HG03159 (cell line): ENCODE results near the gene PLOD3.
"Not testable (repeated sequence)": the region's sequence is repeated elsewhere in the genome, so short reads cannot be mapped to it uniquely, and the experiment has no call there.

Source experiments
- ATAC-seq: cut with Tn5 transposase; IDR thresholded peaks from one replicate; pipeline ENCODE4 v1.9.1; 2021; ENCODE audit warnings: mild to moderate bottlenecking, moderate library complexity; ENCODE audit not compliant: unreplicated experiment

The PLOD3 gene

GRCh38 chr7:101217388-101218235 lies at the start of gene PLOD3, which contains the start of gene ZNHIT1:
PLOD3 (minus strand) TSS chr7:101217581; CDS start chr7:101217274, 307 bp downstream.
ZNHIT1 (plus strand) TSS chr7:101218165; CDS start chr7:101218196, 31 bp downstream.
- ATAC-seq = peak; percentile 56

GRCh38 chr7:101265622-101266516 lies 48.5 kb upstream of the PLOD3 start:
- no peak for ATAC-seq

- ATAC-seq = not testable (repeated sequence)
Measured at GRCh38 chr7:101264102-101264706, 46.8 kb upstream of the PLOD3 start.

- ATAC-seq = no peak
Measured at GRCh38 chr7:101258243-101258731, 40.9 kb upstream of the PLOD3 start.

- no peak for ATAC-seq
Measured at GRCh38 chr7:101255796-101256195, 38.4 kb upstream of the PLOD3 start.

- not testable (repeated sequence) for ATAC-seq
Measured at GRCh38 chr7:101253199-101253598, 35.8 kb upstream of the PLOD3 start.

- peak; percentile 98 for ATAC-seq
Measured at GRCh38 chr7:101251871-101252659, 34.7 kb upstream of the PLOD3 start.

GRCh38 chr7:101250324-101250723 lies 32.9 kb upstream of the PLOD3 start:
- no peak for ATAC-seq

GRCh38 chr7:101248276-101248675 lies 30.9 kb upstream of the PLOD3 start:
- no peak for ATAC-seq

- ATAC-seq = no peak
Measured at GRCh38 chr7:101245147-101245668, 27.8 kb upstream of the PLOD3 start.

GRCh38 chr7:101244375-101245146 lies 27.2 kb upstream of the PLOD3 start, which contains the start of gene FIS1:
FIS1 (minus strand) TSS chr7:101245081; CDS start chr7:101245004, 77 bp downstream.
- ATAC-seq = peak; percentile 93

GRCh38 chr7:101243646-101244374 lies 26.4 kb upstream of the PLOD3 start:
- ATAC-seq = no peak

GRCh38 chr7:101241443-101242349 lies 24.3 kb upstream of the PLOD3 start:
- ATAC-seq = no peak

- ATAC-seq = no peak
Measured at GRCh38 chr7:101241015-101241363, 23.6 kb upstream of the PLOD3 start.

- no peak for ATAC-seq
Measured at GRCh38 chr7:101240226-101241014, 23.0 kb upstream of the PLOD3 start.

- no peak for ATAC-seq
Measured at GRCh38 chr7:101239951-101240220, 22.5 kb upstream of the PLOD3 start.
